HUDEP-2 (cell line): Measurements from ENCODE around the gene ATXN10.

Experiments
- DNase-seq, 76 experiments: peaks; one replicate each; lab custom pipeline; 2025; ENCODE audit not compliant: unreplicated experiment in 76 of 76; lab: John Stamatoyannopoulos, UW

Gene ATXN10

DNA sequence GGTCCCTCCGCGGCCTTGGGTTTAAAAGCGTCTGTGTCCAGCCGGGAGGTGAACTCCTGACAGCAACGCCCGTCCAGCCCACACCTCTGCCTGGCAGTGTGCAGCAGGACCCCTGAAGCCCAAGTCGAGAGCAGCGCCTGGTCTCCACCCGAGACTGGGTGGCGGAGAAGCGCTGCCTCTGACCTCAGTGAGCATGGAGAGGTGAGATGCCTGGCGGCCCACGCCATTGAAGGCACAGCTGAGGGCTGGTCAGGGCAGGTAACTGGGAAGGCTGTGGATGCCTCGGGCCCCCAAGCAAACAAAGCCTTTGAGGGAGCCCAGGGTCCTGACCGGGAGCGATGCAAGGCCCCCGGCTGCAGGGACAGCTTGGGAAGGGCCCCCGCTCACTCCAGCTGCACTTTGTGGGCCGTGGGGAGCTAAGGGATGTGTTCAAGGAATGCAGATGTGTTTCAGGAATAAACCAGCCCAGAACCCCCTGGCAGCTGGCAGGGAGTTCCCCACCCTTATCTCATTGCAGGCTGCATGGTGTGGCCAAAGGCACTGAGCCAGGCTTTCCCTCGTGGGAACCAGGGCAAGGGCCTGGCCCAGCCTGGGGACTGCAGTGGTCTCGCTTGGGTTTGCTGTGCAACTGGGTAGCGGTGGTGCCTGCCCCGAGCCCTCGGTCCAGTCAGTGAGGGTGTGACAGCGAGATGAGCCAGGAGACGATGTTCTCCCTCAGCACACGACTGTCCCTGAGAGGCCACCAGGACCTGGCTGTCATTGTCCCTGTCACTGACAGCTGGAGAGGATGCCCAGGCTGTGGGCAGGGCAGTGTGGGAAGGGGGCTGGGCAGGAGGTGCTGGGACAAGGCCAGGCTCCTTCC is 212.8 kb downstream of the ATXN10 start:
- peak in 24 of 76 experiments; percentile 1 to 35 (median 12) for DNase-seq

DNA sequence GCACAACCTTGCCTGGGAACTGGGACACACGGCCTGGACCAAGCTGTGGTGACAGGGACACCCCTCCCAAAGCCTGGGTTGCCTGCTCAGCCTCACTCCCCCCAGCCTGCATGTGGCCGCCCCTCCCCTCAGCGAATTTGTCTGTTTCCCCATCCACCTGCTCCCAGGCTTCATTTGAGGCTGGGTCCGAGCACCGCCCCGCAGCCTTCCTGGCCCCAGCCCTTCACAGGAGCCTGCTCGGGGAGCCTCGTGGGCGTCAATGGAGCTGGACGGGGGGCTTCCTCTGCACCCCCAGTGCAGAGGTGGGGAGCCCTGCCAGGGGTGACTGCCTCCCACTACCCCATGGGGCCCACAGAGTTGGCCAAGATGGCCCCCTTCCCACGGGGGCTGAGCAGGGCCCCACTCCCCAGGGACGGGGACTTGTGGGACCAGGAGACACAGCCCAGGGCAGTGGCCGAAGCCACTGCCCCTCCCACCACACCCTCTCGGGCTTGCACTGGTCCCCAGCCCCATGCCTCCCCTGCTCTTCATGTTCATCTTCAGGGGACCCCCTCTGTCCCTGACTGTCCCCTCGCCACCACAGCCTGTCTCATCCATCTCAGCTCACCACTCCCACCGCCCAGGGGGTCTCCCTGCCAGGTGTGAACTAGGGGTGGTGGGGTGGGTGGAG is 213.7 kb downstream of the ATXN10 start:
- no peak for DNase-seq

DNA sequence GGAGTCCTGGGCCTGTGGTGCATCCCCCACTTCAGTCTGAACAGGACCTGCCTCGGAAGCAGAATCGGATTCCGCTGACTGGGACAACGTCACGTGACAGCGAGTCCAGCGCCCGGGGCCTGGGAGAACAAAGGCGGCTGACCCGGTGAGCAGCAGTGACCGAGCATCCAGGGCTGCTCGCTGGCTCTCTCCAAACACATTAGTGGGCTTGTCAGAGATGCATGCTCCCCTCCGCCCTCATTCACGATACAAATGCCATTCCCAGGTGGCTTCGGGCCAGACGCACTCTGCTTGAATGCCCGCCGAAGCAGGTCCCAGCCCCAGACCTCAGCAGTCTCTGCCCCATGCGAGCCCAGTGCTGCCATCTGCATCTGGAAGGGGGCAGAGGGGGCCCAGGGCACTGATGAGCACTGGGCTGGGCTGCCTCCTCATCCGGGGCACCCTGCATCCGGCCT is 214.3 kb downstream of the ATXN10 start:
- DNase-seq, result no peak

DNA sequence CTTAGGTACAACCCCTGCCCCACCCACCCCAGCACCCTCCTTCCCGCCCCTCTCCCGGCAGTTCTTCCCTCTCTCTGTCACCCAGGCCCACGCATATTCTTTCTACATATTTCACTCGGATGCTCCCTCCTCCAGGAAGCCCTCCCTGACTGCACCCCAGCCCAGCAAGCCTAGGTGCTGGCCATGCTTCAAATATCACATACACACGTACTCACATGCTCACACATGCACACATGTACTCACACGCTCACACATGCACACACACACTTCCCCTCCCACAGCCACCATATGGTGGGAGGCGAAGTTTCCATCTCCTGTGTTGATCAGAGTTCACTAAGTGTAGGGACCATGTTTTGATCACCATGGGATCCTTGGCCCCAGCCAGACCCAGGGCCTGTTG is 214.9 kb downstream of the ATXN10 start:
- DNase-seq, result no peak

DNA sequence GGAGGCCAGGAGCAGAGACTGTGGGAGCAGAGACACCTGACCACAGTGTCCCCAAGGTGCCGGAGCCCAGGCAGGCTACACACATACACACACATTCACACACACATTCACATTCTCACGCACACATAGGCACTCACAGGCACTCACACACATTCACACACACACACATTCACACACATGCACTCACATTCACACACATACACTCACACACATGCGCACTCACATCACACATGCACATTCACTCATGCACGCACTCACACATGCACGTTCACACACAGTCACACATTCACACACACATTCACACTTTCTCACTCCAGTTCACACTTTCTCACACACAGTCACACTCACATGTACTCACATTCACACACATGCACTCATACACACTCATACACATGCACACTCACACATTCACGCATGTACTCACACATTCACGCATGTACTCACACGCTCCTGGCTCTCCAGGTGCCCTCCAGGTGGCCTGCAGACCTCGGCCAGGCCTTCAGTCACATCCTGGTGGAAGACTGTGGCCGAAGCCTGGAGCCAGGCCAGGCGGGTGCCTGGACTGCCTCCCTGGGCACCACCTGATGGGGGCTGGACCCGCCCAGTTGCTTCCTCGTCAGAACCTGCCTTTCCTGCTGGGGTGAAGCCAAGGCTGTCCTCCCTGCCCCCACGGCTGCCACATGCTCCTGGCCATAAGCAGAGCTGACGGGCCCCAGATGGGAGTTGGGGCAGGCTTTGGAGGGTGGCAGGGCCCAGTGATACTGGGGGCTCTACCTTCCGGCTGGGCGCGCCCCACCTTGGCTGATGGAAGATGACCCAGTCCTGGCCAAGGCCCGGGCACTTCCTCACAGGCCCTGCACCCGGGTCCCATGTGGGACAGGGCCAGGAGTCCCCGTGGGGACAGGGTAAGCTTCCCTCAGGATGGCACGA is 215.8 kb downstream of the ATXN10 start:
- no peak for DNase-seq

DNA sequence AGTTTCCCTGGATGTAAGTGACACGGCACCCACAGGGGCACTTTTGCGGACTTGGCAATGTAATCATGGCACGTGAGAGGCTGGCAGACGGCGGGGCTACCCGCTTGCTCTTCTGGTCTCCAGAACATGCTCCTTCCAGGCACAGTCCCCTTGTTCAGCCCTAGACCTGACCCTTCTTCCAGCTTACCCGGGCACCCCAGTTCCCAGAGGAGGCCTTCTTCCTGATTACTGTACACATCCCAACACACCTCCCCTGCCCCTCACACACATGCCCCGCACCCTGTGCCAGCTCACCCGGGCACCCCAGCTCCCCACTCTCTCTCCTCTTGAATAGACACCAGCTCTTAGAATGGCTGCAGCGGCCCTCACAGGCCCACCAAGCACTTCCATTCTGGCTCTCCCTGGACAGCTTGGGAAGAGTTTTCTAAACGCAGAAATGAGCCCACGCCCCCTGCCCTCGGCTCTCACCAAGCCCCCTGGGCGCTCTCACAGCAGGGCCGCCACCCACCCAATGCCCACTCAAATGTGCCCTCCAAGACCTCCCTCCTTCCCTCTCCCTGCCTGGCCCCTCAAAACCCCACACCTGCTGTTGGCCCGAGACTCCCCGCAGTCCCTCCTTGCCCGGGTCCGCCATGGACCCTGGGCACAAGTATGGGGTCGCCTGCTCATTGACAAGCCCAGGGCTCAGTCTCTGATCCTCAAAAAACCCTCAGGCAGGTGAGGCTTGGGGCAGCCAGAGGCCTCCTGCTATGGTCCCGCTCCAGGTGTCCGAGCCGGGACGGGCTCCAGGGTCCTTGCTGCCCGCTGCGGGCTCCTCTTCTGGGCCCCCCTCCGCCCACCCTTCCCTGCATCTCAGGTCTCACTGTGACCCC is 216.8 kb downstream of the ATXN10 start:
- no peak for DNase-seq

DNA sequence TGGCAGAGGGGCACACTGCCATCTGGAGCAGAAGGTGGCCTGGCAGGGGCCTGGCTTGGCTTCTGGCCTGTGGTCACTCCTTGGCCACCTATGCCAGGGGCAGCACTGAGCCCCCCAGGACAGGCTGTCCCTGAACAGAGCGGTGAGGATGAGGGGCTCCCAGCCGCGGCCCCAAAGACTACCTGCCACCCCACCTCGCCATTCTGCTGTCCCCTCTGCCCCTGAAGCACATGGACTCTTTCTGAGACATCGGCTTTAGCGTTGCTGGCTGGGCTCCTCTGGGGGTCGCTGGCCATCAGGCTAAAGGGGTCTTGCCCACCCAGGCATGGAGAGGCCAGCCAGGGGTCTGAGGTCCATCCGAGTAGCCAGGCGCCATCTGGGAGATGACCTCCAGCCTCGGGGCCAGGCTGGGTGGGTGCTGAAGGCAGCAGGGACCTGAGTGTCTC is 217.5 kb downstream of the ATXN10 start:
- DNase-seq, result no peak

DNA sequence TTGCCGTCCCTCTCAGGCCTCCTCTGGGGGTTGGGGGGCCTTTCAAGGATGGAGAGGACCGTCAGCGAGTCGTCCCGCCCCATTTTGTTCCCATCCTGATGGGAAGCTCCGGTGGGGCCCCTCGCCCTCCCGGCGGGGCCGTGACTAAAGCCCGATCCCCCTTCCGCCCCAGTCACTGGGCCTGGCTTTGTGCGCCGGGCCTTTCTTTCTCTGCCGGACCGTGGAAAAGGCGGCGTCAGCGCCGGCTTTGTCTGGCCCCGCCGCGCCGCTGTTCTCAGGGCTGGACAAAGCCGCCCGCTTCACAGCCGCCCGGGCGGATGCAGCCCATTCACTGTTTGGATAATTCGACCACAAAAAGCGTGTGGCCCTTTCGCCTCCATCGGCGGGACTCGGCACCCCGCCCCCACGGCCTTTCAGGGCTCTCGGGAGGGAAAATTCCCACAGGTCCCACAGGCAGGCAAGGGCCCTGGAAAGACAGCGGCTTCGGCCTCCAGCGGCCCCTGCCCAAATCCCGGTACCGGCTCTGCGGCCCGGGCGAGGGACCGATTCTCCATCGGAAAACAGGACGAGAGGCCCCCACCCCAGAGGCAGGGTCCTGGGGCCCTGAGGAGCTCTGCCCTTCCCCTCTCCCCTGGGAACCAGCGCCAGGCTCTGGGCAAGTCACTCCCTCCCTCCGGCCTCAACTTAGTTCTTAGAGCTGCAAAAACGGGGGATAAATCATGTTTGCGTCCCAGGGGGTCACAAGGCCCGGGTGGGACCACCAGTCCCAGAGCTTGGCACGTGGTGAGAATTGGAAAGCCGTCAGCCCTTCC is 218.1 kb downstream of the ATXN10 start:
- no peak for DNase-seq

DNA sequence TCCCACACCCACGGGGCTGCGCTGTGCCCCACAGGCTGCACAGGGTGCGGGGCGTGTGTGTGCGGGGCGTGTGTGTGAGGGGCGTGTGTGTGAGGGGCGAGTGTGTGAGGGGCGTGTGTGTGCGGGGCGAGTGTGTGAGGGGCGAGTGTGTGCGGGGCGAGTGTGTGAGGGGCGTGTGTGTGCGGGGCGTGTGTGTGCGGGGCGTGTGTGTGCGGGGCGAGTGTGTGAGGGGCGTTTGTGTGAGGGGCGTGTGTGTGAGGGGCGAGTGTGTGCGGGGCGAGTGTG is 218.7 kb downstream of the ATXN10 start:
- DNase-seq, result no peak

DNA sequence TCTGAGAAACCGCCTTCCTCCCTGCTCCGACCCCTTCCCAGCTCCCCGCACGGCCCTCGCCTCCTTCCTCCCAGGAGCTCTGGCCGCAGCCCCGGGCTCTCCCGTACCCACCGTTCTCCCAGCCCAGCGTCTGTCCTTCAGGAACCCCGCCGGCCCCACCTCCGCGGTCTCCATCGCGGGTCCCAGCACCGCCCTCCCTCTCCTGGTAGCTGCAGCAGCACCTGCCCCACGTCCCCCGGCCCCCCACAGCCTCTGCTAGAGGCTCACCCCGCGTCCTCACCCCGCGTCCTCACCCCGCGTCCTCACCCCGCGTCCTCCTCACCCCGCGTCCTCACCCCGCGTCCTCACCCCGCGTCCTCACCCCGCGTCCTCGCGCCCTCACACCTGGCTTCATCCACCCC is 219.4 kb downstream of the ATXN10 start:
- no peak for DNase-seq

DNA sequence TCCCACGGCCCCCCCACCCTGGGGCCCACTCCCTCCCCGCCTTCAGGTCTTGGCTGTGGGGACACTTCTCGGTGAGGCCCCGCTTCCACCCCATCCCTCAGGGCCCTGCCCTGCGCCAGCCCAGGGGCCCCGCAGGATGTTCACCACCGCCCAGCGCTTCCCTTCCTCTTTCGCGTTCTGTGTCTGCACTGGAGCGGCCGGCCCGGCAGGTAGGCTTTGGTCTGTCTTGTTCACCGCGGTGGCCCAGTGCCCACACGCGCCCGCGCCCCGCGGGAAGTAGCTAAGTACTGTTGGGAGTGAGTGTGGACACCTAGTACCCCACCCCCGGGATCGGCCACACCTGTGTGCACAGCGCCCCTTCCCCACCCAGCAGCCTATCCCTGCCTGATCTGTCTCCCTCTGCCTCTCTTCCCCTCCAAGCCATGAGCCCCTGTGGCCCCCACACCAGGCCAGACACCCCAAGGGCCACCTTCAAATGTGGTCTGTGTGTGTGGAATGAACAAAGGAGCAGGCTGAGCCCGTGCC is 219.9 kb downstream of the ATXN10 start:
- no peak for DNase-seq

DNA sequence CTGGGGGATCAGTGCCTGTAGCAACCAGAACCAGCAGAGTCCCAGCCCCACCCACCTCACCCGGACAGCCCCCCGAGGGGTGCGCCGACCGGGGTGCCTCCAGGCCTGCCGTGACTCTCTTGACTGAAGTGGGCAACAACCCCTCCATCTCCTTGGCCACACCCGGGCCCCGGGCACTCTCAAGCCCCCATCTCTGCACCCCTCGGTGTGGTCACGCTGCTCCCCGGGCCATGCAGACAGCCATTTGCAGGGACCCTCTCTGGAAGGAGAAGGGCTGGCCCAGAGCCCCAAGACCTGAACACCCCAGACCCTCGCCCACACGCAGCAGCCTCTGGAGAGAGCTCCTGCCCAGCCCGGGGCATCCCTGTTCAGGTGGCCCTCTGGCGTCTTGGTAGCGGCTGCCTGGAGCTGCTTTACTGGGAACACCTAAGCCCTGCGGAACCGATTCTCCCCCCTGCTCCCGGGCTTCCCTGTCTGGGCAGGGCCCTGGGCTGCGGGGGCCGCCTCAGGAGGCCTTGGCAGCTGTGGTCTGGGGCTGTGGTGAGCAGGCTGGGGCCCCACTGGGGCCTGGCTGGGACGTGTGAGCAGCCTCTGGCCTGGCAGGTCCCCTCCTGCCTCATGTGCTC is 220.5 kb downstream of the ATXN10 start:
- no peak for DNase-seq

DNA sequence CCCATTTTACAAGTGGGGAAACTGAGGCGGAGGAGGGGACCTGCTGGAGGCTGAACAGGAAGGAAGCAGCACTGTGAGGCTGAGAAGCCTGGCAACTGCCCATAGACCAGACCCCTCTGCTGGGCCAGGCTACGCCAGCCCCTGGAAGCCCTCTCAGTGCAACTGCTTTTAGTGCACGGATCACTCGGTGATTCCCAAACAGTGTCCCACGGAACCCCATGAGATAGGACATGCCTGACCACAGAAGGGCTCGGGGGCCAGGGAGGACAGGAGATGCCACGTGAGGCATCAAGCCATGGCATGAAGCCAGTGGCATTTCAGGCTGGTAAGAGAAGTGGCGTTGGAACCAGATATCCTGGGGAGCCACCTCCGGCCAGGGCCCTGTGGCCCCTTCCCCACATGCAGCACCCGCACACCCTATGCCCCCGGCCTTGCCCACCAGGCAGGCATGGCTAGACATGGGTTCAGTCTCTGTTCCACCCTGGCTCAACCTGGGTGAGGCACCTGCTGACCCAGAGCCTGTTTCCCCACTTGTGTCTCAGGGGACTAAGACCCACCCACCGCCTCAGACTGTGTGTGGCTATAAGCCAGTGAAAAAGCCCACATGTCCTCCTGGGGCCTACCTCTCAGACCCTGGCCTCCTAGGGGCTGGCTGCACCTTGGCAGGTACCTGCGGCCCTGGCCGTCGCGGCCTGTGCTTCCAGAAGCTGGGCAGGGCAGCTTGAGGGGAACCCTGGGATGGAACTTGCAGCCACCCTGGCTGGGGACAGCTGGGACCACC is 221.2 kb downstream of the ATXN10 start:
- no peak for DNase-seq

DNA sequence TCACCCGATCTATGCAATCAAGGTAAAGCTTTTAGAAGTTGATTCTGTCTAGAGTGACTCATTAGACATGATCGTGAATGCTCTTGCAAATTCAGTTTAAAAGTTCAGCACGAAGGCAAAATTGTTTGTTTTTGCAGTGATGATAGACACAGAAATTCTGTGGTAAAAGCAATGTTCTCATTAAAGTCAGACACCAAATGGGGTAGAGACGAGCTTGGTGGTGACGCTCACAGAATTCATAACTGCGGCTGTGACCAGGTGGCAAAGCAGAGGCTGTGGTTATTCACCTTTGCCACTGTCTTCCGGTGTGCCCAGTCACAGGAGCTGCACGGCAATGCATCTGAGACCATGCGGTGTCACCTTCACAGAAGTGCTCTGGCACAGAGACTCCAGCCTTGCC is 221.9 kb downstream of the ATXN10 start:
- DNase-seq, result no peak
